COR-L47 (cell line): ENCODE data around the gene TFF2.

Source experiments
- DNase-seq: peaks from one replicate; lab custom pipeline; 2025; lab: John Stamatoyannopoulos, UW

TFF2 gene

GRCh38 chr21:42384156-42384945 is 33.6 kb upstream of the TFF2 start:
- no peak for DNase-seq

- no peak for DNase-seq
Observed at GRCh38 chr21:42383331-42383730, 32.5 kb upstream of the TFF2 start.

- DNase-seq, result no peak
Observed at GRCh38 chr21:42382915-42383314, 32.1 kb upstream of the TFF2 start.

GRCh38 chr21:42381347-42381984 is 30.7 kb upstream of the TFF2 start:
- DNase-seq, result peak; percentile 78

- no peak for DNase-seq
Observed at GRCh38 chr21:42379426-42380215, 28.8 kb upstream of the TFF2 start.

DNA sequence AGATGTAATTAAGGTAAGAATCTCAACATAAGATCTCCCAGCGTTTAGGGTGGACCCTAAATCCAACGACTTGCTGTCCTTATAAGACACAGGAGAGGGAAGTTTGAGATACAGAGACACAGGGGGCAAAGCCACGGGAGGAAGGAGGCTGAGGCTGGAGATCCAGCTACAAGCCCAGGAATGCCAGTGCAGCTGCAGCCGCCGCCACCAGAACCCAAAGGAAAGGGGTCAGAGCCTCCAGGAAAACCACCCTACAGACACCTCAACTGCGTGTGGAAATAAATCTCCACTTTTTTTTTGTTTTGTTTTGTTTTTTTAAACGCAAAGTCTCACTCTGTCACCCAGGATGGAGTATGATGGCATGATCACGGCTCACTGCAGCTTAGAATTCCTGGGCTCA is 27.6 kb upstream of the TFF2 start:
- no peak for DNase-seq

DNA sequence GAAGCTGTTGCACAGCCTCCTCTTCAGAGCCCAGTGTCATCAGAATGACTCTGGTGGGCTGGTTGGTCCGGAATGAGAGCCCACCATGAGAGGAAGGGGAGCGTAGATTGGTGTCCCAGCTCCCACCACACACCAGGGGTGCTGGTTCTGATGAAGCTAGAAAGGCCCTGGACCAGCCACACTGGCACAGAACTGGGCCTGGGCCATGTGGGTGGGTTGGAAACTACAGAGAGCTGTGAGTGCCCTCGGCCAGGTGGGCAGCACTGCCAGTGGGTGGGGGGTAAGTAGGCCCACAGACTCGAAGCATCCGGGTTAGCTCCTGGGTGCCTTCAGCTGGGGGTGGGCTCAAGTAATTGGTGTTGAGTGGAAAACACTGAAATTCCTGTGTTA is 27.2 kb upstream of the TFF2 start:
- no peak for DNase-seq

GRCh38 chr21:42377211-42377950 is 26.6 kb upstream of the TFF2 start:
- no peak for DNase-seq

DNA sequence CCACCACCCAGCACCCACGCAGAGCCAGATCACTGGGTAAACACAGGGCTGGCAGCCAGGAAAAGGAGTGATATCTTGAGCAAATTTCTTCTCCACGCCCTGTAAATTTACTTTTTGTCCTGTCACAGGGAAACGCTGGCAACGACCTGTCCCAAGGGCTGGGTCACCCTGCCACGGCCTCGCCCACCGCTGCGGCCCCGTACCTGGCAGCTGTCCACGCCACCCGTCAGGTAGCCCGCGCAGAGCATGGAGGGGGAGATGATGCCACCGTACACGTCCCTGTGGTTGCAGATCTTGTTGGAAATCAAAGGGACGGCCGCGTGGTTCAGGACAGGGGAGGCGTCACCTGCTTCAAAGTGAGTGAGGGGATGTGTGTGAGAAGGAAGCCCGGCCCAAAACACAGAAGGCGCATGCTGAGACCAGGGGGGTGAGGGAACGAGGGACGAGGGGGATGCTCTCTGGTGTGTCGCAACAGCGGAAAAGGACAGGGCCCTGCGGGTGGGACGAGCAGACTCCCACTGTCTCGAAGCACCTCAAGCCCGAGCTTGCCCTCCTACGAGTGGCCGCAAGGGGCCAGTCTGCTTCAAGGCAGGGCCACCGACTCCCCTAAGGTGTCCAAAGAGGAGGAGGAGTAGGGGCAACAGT is 25.7 kb upstream of the TFF2 start:
- no peak for DNase-seq

DNA sequence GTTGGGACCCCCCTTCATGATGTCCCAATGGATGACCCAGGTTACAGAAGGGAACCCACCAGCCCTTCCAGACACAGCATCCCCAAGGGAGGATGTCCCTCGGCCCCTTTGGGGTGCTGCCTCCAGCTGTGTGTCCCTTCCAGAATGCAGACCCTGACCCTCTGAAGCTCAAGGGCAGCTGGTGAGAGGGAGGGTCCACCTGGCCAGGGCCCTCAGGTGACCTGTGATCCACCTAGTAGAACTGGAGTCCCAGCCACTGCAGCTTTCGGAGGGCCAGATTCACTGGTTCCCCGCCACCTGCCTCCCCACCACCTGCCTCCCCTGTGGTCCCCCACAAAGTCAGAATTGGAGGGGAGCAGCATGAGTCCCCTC is 25.2 kb upstream of the TFF2 start:
- no peak for DNase-seq

- no peak for DNase-seq
Observed at GRCh38 chr21:42375506-42375905, 24.7 kb upstream of the TFF2 start.

DNA sequence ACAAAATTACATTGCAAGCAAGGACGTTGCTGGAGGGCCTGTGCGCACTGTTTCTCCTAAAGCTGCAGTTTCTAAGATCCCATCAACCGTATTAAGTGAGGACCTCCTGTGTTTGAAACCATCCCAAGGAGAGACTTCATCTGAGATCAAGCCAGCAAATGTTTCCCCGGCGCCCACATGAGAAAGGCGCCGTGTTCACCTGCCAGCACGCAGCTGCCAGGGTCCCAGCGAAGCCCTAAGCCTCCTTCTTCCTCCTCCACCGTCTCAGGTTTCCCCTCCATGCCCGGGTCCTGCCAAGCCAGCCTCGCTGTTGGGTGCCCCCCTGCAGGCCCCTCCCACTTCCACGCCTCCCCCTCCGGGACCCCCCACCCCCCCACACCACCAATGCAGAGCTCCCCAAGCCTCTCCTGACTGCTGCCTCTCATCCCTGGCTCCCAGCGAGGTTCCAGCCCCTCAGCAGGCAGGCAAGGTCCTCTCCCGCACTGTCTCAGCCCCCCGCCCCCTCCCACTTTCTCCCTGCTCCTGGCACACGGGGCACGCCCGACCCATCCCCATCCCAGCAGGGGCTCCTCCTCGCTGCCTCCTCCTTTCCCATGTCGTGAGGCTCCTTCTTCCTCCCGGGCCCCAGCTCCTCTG is 24.2 kb upstream of the TFF2 start:
- DNase-seq, result no peak

GRCh38 chr21:42374457-42374856 is 23.7 kb upstream of the TFF2 start:
- DNase-seq, result no peak

GRCh38 chr21:42373908-42374455 is 23.2 kb upstream of the TFF2 start:
- no peak for DNase-seq

DNA sequence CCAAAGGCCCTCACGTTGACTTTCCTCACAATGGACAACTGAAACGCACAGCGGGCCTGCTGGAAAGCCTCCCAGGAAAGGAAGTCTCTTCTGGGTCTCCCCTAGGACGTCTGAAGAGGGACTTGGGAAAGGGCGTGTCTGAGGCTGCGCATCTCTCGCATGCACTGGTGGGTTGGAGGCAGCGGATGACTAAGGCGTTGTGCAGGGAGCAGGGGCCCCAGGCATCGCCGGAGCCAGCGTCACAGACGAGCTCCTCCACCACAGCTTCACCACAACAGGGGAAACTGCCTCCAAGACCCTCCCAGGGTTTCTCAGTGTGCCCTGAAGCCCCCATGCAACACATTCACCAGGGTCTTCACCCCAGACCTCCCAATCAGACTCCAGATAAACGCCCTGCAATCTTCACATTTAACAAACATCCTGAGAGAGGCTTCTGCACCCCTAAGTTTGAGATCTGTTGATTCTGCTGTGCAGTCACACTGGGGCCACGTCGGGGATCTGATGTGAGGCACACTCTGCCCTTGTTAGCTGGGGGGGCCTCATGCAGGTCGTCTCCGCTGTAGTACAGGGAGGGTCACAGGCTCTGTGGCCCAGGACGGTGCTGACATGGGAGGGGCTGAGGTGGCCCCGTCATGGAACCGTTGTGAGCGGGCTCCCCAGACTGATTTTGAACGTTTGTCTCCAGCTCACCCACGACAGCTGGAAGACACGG is 22.6 kb upstream of the TFF2 start:
- no peak for DNase-seq

GRCh38 chr21:42370894-42371654 is 20.3 kb upstream of the TFF2 start:
- DNase-seq, result no peak

- no peak for DNase-seq
Observed at GRCh38 chr21:42369821-42370220, 19.0 kb upstream of the TFF2 start.

DNA sequence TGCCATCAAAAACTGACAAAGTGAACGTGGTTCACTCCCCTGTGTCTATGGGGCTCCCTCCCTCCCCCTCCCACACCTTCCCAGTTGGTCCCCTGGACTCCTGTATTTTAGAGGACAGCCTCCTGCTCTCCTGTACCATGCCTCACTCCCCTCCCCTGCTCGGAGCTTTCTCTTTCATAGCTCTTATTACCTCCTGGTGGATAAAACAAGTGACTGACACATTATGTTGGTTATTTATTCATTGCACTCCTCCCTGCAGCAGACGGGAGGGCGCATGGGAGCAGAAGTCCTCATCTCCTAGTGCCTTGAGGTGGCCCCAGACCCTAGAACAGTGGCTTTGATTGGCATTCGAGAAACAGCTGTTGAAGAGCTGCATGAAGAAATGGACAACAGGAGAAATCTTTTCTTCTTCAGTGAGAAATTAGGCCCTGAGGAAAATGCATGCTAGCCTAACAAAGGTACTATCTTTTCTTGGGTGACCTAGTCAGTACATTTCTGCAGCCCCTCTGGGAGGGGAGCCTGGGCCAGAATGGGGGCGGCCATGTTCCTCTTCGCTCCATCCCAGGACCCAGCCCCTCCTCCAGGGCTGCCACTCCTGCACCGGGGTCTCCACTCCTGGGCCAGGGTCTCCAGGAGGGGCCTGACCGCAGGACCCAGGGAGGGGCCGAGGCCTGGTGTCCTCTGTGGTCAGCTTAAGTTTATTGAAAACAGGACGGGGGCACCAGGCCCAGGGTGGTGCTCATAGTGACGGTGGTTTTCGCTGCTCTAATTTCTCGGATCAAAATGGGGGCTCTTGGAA is 16.8 kb upstream of the TFF2 start:
- DNase-seq, result no peak
